ENCODE data around the gene NLRP12.
"Not testable (repeated sequence)": the region's sequence is repeated elsewhere in the genome, so short reads cannot be mapped to it uniquely, and the experiment has no call there.

The NLRP12 gene

DNA sequence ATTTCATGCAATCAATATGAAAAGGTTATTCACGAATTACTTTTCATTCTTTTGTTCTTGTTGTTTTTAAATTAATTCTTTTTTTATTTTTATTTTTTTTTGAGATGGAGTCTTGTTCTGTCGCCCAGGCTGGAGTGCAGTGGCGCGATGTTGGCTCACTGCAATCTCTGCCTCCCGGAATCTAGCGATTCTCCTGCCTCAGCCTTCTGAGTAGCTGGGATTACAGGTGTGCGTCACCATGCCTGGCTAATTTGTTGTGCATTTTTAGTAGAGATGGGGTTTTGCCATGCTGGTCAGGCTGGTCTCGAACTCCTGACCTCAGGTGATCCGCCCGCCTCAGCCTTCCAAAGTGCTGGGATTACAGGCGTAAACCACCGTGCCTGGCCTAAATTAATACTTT is 16.1 kb upstream of the NLRP12 start:
- in situ Hi-C loops (cut with HindIII; ENCODE audit: low sequenced_read_pairs) = not testable (repeated sequence)

DNA sequence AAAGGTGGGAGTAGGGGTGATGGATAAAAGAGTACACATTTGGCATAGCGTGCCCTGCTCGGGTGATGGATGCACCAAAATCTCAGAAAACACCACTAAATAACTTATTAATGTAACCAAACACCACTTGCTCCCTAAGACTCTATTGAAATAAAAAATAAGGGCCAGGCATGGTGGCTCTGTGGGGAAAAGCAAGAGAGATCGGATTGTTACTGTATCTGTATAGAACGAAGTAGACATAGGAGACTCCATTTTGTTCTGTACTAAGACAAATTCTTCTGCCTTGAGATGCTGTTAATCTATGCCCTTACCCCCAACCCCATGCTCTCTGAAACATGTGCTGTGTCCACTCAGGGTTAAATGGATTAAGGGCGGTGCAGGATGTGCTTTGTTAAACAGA is 14.3 kb upstream of the NLRP12 start:
- in situ Hi-C loops (cut with HindIII; ENCODE audit: low sequenced_read_pairs) = not testable (repeated sequence)

DNA sequence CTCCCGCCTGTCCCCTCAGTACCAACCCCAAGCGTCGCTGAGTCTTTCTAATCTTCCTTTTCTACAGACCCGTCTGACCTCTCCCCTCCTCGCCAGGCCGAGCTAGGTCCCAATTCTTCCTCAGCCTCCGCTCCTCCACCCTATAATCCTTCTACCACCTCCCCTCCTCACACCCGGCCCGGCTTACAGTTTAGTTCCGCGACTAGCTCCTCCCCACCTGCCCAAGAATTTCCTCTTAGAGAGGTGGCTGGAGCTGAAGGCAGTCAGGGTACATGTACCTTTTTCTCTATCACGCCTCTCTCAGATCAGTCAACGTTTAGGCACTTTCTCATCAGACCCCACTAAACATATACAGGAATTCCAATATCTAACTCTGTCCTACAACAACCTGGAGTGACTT is 8.7 kb upstream of the NLRP12 start:
- in situ Hi-C loops (cut with HindIII; ENCODE audit: low sequenced_read_pairs) = not testable (repeated sequence)

DNA sequence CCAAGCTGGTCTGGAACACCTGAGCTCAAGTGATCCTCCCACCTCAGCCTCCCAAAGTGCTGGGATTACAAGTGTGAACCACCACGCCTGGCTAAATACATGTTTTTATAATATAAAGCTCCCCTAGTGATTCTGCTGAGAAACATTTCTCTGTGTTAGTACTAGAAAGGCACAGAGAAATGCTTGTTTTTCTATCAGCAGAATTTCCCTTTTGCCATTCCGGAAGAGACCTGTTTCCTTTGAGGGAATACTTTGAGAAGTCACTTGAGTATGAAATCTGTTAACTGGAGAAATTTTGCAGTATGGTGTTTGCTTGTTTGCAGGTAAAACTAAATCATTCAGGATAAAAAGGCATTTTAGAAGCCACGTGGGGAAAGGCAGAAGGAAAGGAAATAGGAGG is 4.4 kb upstream of the NLRP12 start:
- in situ Hi-C loops (cut with HindIII; ENCODE audit: low sequenced_read_pairs) = no loop called here

DNA sequence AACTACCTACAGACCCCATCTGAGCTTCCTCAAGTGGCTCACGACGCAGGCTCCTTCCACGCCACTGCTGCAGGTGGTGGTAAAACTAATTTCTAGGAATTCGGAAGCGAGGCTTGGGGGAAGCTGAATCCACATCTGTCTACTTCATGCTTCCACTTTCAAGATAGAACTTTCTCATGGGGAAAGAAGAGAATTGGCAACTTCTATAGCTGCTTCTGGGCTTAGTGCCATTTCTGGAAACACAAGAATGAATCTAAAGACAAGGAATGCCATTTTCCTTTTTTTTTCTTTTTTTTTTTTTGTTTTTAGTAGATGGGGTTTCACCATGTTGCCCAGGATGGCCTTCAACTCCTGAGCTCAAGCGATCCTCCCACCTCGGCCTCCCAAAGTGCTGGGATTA is 2.8 kb upstream of the NLRP12 start:
- in situ Hi-C loops (cut with HindIII; ENCODE audit: low sequenced_read_pairs) = no loop called here

DNA sequence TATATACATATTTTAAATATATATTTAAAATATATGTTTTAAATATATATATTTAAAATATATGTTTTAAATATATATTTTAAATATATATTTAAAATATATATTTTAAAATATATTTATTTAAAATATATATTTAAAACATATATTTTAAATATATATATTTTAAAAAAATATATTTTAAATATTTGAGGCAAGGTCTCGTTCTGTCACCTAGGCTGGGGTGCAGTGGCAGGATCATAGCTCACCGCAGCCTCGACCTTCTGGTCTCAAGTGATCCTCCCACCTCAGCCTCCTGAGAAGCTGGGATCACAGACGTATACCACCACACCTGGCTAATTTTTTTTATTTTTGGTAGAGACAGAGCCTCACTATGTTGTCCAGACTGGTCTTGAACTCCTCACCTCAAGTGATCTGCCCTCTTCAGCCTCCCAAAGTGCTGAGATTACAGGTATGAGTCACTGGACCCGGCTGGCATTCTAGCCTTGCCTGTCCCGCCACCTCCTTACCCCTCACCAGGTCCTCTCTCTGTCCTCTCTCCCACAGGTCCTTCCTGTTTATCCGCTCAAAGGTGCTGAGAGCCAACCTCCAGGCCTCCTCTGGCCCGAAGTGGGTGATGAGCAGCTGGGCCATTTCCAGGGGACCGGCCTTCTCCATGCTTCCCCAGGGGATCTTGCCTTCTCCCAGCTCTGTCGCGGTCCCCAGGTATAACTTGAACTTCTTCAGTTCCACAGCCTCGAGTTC is 564 bp downstream of the NLRP12 start:
- in situ Hi-C loops (cut with HindIII; ENCODE audit: low sequenced_read_pairs) = no loop called here

DNA sequence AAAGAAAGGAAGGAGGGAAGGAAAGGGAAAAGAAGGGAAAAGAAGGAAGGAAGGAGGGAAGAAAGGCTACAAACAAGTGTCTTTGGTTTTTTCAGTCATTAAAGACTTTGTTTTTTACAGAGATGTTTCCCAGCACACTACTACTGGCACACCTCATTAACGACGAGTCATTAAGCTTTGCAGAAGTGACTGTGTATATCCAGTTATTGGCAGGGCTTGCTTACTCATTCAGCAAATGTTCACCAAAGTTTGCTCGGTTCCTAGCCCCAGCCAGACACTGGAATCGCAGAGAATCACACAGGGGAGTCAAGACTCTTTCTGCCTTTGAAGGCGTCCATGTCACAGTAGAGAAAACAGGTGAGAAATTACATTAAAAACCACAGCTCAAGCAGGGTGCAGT is 4.3 kb downstream of the NLRP12 start:
- in situ Hi-C loops (cut with HindIII; ENCODE audit: low sequenced_read_pairs) = loop anchor here (10.0 kb wide), 1 partner anchor 135 kb away; no protein-coding TSS in a partner anchor

DNA sequence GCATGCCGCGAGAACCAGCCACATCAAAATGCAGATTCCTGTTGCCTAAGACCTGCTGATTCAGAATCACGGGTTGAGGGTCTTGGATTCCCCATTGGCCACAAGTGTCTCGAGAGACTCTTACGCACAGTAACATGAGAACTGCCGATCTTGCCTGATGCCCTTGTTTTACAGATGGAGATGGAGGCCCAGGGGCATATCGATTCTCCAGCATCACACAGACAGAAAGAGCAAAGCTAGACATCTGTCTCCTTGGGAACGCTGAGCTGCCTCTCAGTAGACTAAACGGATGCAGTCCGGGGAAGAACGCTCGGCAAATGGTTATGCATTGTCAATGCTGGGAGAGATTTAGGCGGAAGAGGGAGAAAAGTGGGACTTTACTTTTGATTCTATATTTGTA is 5.4 kb downstream of the NLRP12 start:
- in situ Hi-C loops (cut with HindIII; ENCODE audit: low sequenced_read_pairs) = loop anchor here (10.0 kb wide), 1 partner anchor 136 kb away; no protein-coding TSS in a partner anchor

DNA sequence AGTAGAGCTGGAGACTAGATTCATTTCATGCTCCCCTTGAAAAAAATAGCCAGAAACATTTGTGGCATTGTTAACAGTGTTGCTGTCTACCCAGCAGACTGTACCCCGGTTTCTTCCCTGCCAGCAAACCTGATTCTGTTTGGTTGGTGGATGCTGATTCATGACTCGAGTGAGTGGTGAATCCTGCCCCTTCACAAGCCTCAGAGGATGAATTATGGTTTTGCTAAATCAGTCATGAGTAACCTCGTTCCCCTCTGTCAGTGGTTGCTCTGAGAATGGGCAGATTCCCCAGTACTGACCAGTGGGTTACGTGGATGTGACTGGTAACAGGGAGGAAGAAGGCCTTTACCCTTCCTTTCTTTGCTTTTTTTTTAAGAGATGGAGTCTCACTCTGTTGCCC is 10.1 kb downstream of the NLRP12 start:
- in situ Hi-C loops (cut with HindIII; ENCODE audit: low sequenced_read_pairs) = loop anchor here (10.0 kb wide), 1 partner anchor 141 kb away; no protein-coding TSS in a partner anchor

DNA sequence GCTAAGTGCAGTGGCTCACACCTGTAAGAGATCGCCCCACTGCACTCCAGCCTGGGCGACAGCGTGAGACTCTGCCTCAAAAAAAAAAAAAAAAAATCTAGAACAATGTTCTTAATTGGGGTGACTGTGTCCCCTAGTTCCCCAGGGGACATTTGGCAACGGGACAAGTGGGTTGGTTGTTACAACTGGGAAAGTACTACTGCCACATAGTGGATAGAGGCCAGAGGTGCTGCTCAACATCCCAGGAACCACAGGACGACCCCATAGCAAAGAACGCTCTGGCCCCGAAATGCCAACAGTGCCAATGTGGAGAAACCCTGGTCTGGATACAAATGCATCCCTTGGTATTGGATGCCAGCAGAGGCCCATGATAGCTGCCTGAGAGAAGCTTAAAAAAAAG is 11.8 kb downstream of the NLRP12 start:
- in situ Hi-C loops (cut with HindIII; ENCODE audit: low sequenced_read_pairs) = loop anchor here (10.0 kb wide), 1 partner anchor 142 kb away; no protein-coding TSS in a partner anchor

DNA sequence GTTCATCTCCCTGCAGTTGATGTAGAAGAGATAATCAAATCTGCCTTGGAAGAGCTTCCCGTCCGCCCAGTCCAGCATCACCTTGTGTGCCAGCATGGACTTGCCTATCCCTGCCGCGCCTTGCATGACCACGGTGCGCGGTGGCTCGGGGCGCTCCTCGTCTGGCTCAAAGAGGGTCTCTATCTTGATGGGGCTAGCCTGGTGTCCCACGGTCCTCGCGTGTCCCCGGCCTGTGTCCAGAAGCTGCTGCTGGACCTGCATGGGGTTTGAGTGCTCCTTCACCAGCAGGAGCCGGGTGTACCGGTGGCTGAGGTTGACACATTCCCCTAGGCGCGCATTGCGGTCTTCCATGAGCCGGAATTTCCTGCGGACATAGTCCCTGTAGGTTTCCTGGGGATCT is 13.2 kb downstream of the NLRP12 start:
- in situ Hi-C loops (cut with HindIII; ENCODE audit: low sequenced_read_pairs) = loop anchor here (10.0 kb wide), 1 partner anchor 144 kb away; no protein-coding TSS in a partner anchor

DNA sequence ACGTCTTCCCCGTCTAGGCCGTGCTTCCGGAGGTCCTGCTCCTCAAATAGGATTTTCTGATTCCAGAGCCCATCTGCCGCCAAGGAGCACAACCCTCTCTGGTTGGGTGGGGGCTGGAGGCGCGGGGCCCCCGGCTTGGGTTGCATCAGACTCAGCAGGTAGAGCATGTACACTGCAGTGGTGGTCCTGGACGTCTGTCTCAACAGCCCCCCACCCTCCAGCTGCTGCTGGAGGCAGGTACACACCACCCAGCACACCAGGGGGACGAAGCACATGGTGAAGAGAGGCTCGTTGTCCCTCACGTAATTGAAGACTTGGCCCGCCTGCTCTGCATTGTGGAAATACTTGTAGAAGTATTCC is 13.9 kb downstream of the NLRP12 start:
- in situ Hi-C loops (cut with HindIII; ENCODE audit: low sequenced_read_pairs) = loop anchor here (10.0 kb wide), 1 partner anchor 145 kb away; no protein-coding TSS in a partner anchor

DNA sequence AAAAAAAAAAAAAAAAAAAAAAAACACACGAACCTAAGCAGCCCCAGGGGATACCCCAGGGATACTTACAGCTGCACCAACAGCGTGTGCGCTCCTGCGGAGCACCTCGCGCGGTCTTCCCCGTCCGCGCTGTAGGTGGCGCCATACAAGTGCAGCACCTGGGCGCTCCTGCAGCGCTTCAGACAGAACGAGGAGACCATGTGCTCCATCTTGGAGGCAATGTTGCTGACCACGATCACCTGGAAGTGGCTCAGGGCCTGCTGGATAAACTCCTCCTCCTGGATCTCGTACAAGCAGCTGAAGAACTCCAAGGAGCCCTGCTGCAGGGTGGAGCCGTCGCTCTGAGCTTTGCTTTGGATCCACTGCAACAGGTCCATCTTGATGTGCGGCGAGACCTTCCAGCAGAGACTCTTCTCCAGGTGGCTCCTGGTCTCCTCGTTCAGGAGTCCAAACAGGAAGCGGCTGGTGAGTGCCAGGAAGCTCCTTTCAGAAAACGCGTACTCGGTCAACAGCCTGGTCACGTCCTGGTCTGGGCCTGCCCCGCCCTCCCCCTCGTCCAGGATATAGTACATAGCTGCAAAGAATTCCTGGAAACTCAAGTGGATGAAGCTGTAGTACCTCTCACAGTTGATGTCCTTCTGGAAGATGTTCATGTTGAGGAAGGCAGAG is 14.5 kb downstream of the NLRP12 start:
- in situ Hi-C loops (cut with HindIII; ENCODE audit: low sequenced_read_pairs) = loop anchor here (10.0 kb wide), 1 partner anchor 145 kb away; no protein-coding TSS in a partner anchor

DNA sequence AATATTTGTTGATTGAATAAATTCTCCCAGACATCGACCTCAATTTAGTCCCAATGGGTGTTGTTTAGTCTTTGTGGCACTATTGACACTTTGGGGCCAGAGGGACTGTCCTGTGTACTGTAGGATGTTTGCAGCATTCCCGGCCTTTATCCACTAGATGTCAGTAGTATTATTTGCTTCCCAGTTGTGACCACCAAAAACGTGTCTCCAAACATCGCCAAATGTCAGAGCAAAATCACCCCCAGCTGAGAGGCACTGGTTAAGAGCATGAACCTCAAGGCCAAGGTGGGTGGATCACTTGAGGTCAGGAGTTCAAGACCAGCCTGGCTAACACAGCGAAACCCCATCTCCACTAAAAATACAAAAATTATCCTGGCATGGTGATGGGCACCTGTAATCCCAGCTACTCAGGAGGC is 15.4 kb downstream of the NLRP12 start:
- in situ Hi-C loops (cut with HindIII; ENCODE audit: low sequenced_read_pairs) = no loop called here

DNA sequence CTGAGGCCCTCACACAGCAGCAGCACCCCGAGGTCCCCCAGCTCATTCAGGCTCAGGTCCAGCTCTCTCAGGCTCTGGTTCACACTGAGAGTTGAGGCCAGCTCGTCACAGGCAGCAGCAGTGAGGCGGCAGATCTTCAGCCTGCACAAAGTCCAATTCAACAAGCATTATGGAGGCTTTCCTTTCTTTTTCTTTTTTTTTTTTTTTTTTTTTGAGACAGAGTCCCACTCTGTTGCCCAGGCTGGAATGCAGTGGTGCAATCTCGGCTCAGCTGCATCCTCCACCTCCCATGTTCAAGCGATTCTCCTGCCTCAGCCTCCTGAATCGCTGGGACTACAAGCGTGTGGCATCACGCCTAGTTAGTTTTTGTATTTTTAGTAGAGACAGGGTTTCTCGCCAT is 22.9 kb downstream of the NLRP12 start:
- in situ Hi-C loops (cut with HindIII; ENCODE audit: low sequenced_read_pairs) = no loop called here

DNA sequence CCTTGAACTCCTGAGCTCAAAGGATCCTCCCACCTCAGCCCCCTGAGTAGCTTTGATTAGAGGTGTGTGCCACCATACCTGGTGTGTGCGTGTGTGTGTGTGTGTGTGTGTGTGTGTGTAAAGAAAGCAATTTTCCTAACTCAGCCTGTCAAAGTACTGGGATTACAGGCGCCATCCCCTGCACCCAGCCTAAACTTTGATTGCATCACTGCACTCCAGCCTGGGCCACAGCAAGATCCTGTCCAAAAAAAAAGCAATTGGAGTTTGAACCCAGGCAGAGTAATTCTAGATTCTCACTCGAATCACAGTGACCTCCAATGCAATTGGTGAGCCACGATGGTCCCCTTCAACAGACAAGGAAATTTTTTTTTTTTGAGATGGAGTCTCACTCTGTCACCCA is 29.1 kb downstream of the NLRP12 start:
- in situ Hi-C loops (cut with HindIII; ENCODE audit: low sequenced_read_pairs) = loop anchor here (10.0 to 25.0 kb wide), 2 partner anchors 100 to 242 kb away; no protein-coding TSS in a partner anchor

DNA sequence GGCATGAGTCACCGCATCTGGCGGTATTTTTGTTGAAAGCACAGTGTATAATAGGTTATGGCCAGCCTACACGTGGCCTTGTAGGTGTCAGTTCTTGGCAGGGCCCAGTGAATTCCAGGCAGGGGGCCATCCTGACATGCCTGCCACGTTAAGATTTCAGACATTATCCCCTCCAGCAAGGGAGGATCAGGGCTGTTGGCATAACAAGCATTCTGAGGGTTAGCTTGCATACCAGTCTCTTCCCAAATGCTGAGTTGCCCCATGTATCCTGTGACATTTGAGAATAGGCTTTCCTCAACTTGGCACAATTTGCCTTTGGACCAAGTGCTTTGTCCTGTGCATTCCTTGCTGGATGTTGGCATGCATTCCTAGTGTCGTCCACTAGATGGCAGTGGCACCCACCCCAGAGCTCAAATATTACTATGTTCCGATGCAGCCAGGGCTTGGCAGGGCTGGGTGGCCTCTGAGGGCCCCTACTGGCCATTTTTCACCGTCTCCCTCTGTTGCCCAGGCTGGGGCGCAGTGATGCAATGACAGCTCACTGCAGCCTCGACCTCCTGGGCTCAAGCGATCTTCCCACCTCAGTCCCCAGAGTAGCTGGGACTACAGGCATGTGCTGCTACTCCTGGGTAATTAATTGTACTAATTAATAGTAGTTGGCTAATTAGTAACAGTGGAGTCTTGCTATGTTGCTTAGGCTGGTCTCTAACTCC is 31.2 kb downstream of the NLRP12 start:
- in situ Hi-C loops (cut with HindIII; ENCODE audit: low sequenced_read_pairs) = loop anchor here (10.0 to 25.0 kb wide), 2 partner anchors 102 to 244 kb away; no protein-coding TSS in a partner anchor

DNA sequence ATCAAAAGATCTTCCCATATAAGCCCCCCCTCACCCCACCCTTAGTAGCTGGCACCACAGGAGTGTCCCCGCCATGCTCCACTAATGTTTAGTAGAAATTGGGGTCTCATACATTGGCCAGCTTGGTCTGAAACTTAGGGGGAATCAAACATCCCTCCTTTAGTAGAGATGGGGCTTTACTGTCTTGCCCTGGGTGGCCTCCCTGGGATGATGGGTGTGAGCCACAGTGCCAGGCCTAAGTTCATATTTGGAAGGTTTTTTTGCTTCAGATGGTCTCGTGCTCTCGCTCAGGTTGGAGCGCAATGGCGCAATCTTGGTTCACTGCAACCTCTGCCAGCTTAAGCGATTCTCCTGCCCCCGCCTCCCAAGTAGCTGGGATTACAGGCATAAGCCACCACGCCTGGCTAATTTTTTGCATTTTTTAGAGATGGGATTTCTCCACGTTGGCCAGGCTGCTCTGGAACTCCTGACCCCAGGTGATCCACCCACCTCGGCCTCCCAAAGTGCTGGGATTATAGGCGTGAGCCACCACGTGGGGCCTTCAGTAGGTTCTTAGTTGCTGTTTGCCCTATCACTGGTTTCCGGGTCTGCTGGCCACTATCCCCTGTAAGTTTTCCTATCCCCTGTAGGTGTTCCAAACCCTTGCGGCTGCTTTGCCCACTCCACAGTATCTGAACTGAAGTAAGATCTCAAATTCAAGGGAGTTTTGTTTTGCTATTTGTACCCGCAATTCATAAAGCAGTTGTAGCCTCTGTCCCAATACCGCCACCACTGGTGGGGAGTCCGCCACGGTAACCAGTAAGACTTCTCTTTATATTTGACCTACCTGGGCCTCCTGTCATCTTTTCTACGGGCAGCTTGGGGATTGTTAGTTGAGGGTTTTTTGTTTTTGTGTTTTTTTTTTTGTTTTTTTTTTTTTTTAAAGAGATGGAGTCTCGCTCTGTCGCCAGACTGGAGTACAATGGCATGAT is 34.1 kb downstream of the NLRP12 start:
- in situ Hi-C loops (cut with HindIII; ENCODE audit: low sequenced_read_pairs) = loop anchor here (10.0 to 25.0 kb wide), 2 partner anchors 105 to 247 kb away; no protein-coding TSS in a partner anchor

DNA sequence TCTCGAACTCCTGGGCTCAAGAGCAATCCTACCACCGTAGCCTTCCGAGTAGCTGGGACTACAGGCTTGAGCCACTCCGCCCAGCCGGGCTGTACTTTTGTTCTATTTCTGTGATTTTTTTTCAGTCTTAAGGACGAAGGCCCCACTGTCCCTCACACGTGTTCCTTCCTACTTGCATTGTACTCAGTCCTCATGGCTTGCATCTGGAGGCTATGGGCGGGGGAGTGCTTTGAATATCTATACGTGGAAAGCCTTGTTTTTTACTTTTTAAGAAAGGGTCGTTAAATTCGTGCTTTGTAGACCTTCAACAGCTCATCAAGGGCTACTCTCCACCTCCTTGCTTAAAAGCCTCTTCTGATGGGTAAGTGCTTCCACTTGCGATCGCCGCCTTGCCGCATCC is 36.8 kb downstream of the NLRP12 start:
- in situ Hi-C loops (cut with HindIII; ENCODE audit: low sequenced_read_pairs) = loop anchor here (25.0 kb wide), 1 partner anchor 250 kb away; no protein-coding TSS in a partner anchor

DNA sequence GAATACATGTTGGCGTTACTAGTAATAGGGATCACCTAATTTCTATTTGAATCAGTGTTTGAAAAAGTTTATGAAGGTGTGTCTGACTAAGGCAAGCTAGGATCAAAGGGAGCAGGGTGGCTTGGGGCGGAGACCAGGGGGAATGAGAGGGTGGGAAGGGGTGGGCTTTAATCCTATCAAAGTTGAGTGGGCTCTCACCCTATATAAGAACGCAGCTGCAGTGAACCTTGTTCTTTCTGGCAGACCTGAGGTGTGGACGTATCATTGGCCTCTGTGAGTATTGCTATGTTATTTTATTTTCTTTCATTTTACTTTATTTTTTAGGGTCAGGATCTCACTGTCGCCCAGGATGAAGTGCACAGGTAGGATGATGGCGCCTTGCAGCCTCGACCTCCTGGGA is 37.4 kb downstream of the NLRP12 start:
- in situ Hi-C loops (cut with HindIII; ENCODE audit: low sequenced_read_pairs) = loop anchor here (25.0 kb wide), 1 partner anchor 251 kb away; no protein-coding TSS in a partner anchor

All from endothelial cell of hepatic sinusoid (primary cell).